ENCODE measurements around the gene KRTAP9-6. TPM values are rescaled to one million over a fixed set of nuclear protein-coding genes. Genes with fewer than 3 reads are reported as not detected.

The KRTAP9-6 gene
- total RNA-seq, 1 experiment from 2014 or later: not detected

- CTCF ChIA-PET: no interaction called here
- no TSS peak for BruUV-seq (replicated peaks)
- H3K9me3 ChIP-seq (ENCODE audit: control insufficient read depth, insufficient read depth, low read depth, low read length): no peaks in the 10 kb centered on the region
- no peak overlapping the region for H3K4me3 ChIP-seq (ENCODE audit: low read depth in 2 of 2, low read length in 2 of 2)
- H3K27ac ChIP-seq (ENCODE audit: low read length): no peak overlapping the region
- in situ Hi-C loops (cut with HindIII; ENCODE audit: low pct_unique_long_range_greater_than_20kb, low sequenced_read_pairs) (no loop called here), intact Hi-C loops (cut with micrococcal nuclease; ENCODE audit: unreplicated experiment) (no loop called here)
- POLR2A ChIA-PET: no interaction called here
- no peaks in the 10 kb centered on the region for H3K4me1 ChIP-seq (ENCODE audit: control insufficient read depth, insufficient read depth, low read length)
- no peaks in the 10 kb centered on the region for H3K36me3 ChIP-seq (ENCODE audit: control insufficient read depth, insufficient read depth, low read length)
- peaks cover 18% of the 10 kb centered on the region for H3K27me3 ChIP-seq (ENCODE audit: control insufficient read depth, insufficient read depth, low read length)
- ATAC-seq (no peak), DNase-seq (ENCODE audit: low read depth, low spot score) (no peak)
- no peak for TF ChIP-seq TCF7L2 (IDR thresholded peaks at IDR 0.05; ENCODE audit: low read depth, low read length)
- TF ChIP-seq REST (IDR thresholded peaks at IDR 0.05; ENCODE audit: insufficient read depth in 1 of 2, low read depth in 2 of 2, low read length in 1 of 2): no peak
- no peak for TF ChIP-seq CTCF (IDR thresholded peaks at IDR 0.05)
- no peak for TF ChIP-seq POLR2AphosphoS5 (IDR thresholded peaks at IDR 0.05; ENCODE audit: low read depth, low read length)
Observed at GRCh38 chr17:41258406-41258805, 6.8 kb upstream of the KRTAP9-6 start.

- in situ Hi-C loops (cut with HindIII; ENCODE audit: low pct_unique_long_range_greater_than_20kb, low sequenced_read_pairs): no loop called here
- CTCF ChIA-PET: no interaction called here
- H3K36me3 ChIP-seq (ENCODE audit: control insufficient read depth, insufficient read depth, low read length): no peaks in the 10 kb centered on the region
- intact Hi-C loops (cut with micrococcal nuclease; ENCODE audit: unreplicated experiment): no loop called here
- H3K4me1 ChIP-seq (ENCODE audit: control insufficient read depth, insufficient read depth, low read length): no peaks in the 10 kb centered on the region
- H3K27me3 ChIP-seq (ENCODE audit: control insufficient read depth, insufficient read depth, low read length): peaks cover 15% of the 10 kb centered on the region
- TF ChIP-seq TCF7L2 (IDR thresholded peaks at IDR 0.05; ENCODE audit: low read depth, low read length) (no peak), REST (IDR thresholded peaks at IDR 0.05; ENCODE audit: insufficient read depth in 1 of 2, low read depth in 2 of 2, low read length in 1 of 2) (no peak), POLR2AphosphoS5 (IDR thresholded peaks at IDR 0.05; ENCODE audit: low read depth, low read length) (no peak), SIN3A (IDR thresholded peaks at IDR 0.05; ENCODE audit: borderline replicate concordance, insufficient read depth, low read depth, low read length) (no peak), CTCF (IDR thresholded peaks at IDR 0.05) (no peak)
- DNase-seq (ENCODE audit: low read depth, low spot score) (no peak), ATAC-seq (no peak)
- H3K4me3 ChIP-seq (ENCODE audit: low read depth in 2 of 2, low read length in 2 of 2): no peak overlapping the region
- BruUV-seq (replicated peaks): no TSS peak
- no peaks in the 10 kb centered on the region for H3K9me3 ChIP-seq (ENCODE audit: control insufficient read depth, insufficient read depth, low read depth, low read length)
- H3K27ac ChIP-seq (ENCODE audit: low read length): no peak overlapping the region
- POLR2A ChIA-PET: no interaction called here
Observed at GRCh38 chr17:41263212-41263611, 2.0 kb upstream of the KRTAP9-6 start.

Measured in Panc1 (cell line).